HepG2 (cell line): ENCODE measurements around the gene LRP1-AS.

Experiments
- ATF7 ChIP-seq, 2 experiments: fragments of 450-650 bp in 1 of 2; sonication (generic) in 1 of 2; formaldehyde crosslinking in 1 of 2; IDR thresholded peaks; 2 replicates each; pipeline versions ENCODE4 v1.4.0 to v1.6.1; 2016 to 2020; ENCODE audit warnings: antibody characterized with exemption in 1 of 2, mild to moderate bottlenecking in 1 of 2, missing genetic modification reagents in 1 of 2
- CENPBD1 ChIP-seq: sonication (generic); formaldehyde crosslinking; IDR thresholded peaks from 2 replicates; pipeline ENCODE4 v1.8.0; 2022; ENCODE audit warnings: missing genetic modification reagents, low read depth, mild to moderate bottlenecking, borderline replicate concordance
- GABPA ChIP-seq, 2 experiments: IDR thresholded peaks; 2 replicates each; pipeline ENCODE4 v1.6.1; 2011 to 2016; ENCODE audit warnings: low read depth in 2 of 2, low read length in 1 of 2, missing biosample characterization in 1 of 2, missing genetic modification characterization in 1 of 2
- KDM4B ChIP-seq: sonication (generic); formaldehyde crosslinking; IDR thresholded peaks from 2 replicates; pipeline ENCODE4 v1.4.0; 2020; ENCODE audit warnings: missing genetic modification reagents
- NR2C2 ChIP-seq: sonication (generic); formaldehyde crosslinking; IDR thresholded peaks from 2 replicates; pipeline ENCODE4 v1.4.0; 2020; ENCODE audit warnings: missing genetic modification reagents, mild to moderate bottlenecking, moderate library complexity, borderline replicate concordance
- RAD21 ChIP-seq: fragments of 450-650 bp; formaldehyde crosslinking; IDR thresholded peaks from 2 replicates; pipeline ENCODE4 v1.5.0; 2020; ENCODE audit warnings: mild to moderate bottlenecking
- ZNF724P ChIP-seq: sonication (generic); formaldehyde crosslinking; IDR thresholded peaks from 2 replicates; pipeline ENCODE4 v1.8.0; 2022; ENCODE audit warnings: missing genetic modification reagents, borderline replicate concordance
- ZNF766 ChIP-seq: sonication (generic); formaldehyde crosslinking; IDR thresholded peaks from 2 replicates; pipeline ENCODE4 v1.5.0; 2020; ENCODE audit warnings: missing genetic modification reagents, borderline replicate concordance
- TF ChIP-seq, protein P1 (sequence below): sonication (generic); formaldehyde crosslinking; IDR thresholded peaks from 2 replicates; pipeline ENCODE4 v1.5.0; 2020; ENCODE audit warnings: mild to moderate bottlenecking, missing genetic modification reagents, moderate library complexity
- TF ChIP-seq, protein P2 (sequence below): sonication (generic); formaldehyde crosslinking; IDR thresholded peaks from 2 replicates; pipeline ENCODE4 v1.5.1; 2020; ENCODE audit warnings: missing genetic modification reagents, mild to moderate bottlenecking, borderline replicate concordance

GRCh38 chr12:57193706-57194245 lies 46.4 kb upstream of the LRP1-AS start:
- TF ChIP-seq NR2C2 (CRISPR knock-in tag), result no peak
- no peak for TF ChIP-seq RAD21 (CRISPR knock-in tag)
- TF ChIP-seq KDM4B (CRISPR knock-in tag), result no peak
- no peak for TF ChIP-seq CENPBD1 (CRISPR knock-in tag)
- TF ChIP-seq GABPA (IDR thresholded peaks at IDR 0.05; ENCODE audit: low read depth, low read length), result no peak
- no peak for TF ChIP-seq GABPA (CRISPR knock-in tag; IDR thresholded peaks at IDR 0.05; ENCODE audit: low read depth)
- TF ChIP-seq ATF7 (IDR thresholded peaks at IDR 0.05), result no peak
- TF ChIP-seq ATF7 (CRISPR knock-in tag; IDR thresholded peaks at IDR 0.05), result no peak
- TF ChIP-seq, protein P1, sequence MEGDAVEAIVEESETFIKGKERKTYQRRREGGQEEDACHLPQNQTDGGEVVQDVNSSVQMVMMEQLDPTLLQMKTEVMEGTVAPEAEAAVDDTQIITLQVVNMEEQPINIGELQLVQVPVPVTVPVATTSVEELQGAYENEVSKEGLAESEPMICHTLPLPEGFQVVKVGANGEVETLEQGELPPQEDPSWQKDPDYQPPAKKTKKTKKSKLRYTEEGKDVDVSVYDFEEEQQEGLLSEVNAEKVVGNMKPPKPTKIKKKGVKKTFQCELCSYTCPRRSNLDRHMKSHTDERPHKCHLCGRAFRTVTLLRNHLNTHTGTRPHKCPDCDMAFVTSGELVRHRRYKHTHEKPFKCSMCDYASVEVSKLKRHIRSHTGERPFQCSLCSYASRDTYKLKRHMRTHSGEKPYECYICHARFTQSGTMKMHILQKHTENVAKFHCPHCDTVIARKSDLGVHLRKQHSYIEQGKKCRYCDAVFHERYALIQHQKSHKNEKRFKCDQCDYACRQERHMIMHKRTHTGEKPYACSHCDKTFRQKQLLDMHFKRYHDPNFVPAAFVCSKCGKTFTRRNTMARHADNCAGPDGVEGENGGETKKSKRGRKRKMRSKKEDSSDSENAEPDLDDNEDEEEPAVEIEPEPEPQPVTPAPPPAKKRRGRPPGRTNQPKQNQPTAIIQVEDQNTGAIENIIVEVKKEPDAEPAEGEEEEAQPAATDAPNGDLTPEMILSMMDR (CRISPR knock-in tag), result no peak
- no peak for TF ChIP-seq ZNF766 (CRISPR knock-in tag)
- TF ChIP-seq, protein P2, sequence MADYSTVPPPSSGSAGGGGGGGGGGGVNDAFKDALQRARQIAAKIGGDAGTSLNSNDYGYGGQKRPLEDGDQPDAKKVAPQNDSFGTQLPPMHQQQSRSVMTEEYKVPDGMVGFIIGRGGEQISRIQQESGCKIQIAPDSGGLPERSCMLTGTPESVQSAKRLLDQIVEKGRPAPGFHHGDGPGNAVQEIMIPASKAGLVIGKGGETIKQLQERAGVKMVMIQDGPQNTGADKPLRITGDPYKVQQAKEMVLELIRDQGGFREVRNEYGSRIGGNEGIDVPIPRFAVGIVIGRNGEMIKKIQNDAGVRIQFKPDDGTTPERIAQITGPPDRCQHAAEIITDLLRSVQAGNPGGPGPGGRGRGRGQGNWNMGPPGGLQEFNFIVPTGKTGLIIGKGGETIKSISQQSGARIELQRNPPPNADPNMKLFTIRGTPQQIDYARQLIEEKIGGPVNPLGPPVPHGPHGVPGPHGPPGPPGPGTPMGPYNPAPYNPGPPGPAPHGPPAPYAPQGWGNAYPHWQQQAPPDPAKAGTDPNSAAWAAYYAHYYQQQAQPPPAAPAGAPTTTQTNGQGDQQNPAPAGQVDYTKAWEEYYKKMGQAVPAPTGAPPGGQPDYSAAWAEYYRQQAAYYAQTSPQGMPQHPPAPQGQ (CRISPR knock-in tag), result no peak
- TF ChIP-seq ZNF724P (CRISPR knock-in tag), result no peak
